RWPE2 (cell line): ENCODE measurements around the gene ITGAV.

Experiments used
- ATAC-seq: fragments of 200-7000 bp; cut with Tn5 transposase; 3 replicates; pipeline ENCODE4 v1.9.1; 2021; ENCODE audit warnings: low read depth
- DNase-seq: peaks from one replicate; pipeline ENCODE4 v3.0.0-alpha.2; 2020; ENCODE audit warnings: low spot score
- H3K27ac ChIP-seq: fragments of 450-650 bp; 2 replicates; pipeline ENCODE4 v1.5.1; 2017; ENCODE audit warnings: mild to moderate bottlenecking; ENCODE audit not compliant: poor library complexity, severe bottlenecking
- H3K27me3 ChIP-seq: fragments of 250-450 bp; sonication (Bioruptor Pico); 2 replicates; pipeline ENCODE4 v1.5.1; 2021; ENCODE audit warnings: mild to moderate bottlenecking, moderate library complexity; ENCODE audit not compliant: insufficient read depth, poor library complexity, severe bottlenecking
- H3K36me3 ChIP-seq: fragments of 250-450 bp; sonication (Bioruptor Pico); 2 replicates; pipeline ENCODE4 v1.5.1; 2020; ENCODE audit warnings: low read depth, mild to moderate bottlenecking, moderate library complexity
- H3K4me1 ChIP-seq: fragments of 250-450 bp; sonication (Bioruptor Pico); 2 replicates; pipeline ENCODE4 v1.5.1; 2021; ENCODE audit warnings: mild to moderate bottlenecking, moderate library complexity; ENCODE audit not compliant: insufficient read depth, poor library complexity, severe bottlenecking
- H3K4me3 ChIP-seq: fragments of 250-450 bp; sonication (Bioruptor Pico); 2 replicates; pipeline ENCODE4 v1.5.1; 2021; ENCODE audit warnings: mild to moderate bottlenecking, moderate library complexity; ENCODE audit not compliant: severe bottlenecking
- H3K9me3 ChIP-seq: fragments of 250-450 bp; sonication (Bioruptor Pico); 2 replicates; pipeline ENCODE4 v1.5.1; 2021; ENCODE audit warnings: mild to moderate bottlenecking, moderate library complexity; ENCODE audit not compliant: severe bottlenecking
- TF ChIP-seq, protein P1 (sequence below): fragments of 450-650 bp; IDR thresholded peaks from one replicate; pipeline ENCODE4 v1.5.1; 2017; ENCODE audit warnings: mild to moderate bottlenecking, moderate library complexity; ENCODE audit not compliant: poor library complexity, severe bottlenecking

Gene ITGAV

DNA sequence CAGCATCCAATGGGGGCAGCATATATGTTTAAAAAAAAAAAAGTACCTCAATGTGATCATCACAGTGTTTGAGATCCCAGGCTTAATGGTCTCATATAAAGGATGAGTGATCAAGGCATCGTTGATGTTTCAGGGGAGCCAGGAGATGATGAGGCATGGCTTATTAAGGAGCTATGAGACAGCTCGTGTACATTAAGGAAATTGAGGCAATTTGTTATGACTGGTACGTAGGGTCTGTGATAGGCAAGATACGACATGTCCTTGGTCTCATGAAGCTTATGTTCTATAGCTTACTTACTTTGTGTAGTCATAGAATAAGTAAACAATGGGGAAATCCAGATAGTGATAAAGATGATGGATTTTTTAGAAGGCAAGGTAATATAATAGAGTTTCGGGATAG, 54.9 kb downstream of the ITGAV start:
- Histone ChIP-seq H3K9me3 (no peaks in the 10 kb centered on the region), H3K4me1 (no peaks in the 10 kb centered on the region), H3K4me3 (no peak overlapping the region), H3K27ac (no peak overlapping the region), H3K27me3 (no peaks in the 10 kb centered on the region), H3K36me3 (peaks cover 37% of the 10 kb centered on the region)
- TF ChIP-seq, protein P1, sequence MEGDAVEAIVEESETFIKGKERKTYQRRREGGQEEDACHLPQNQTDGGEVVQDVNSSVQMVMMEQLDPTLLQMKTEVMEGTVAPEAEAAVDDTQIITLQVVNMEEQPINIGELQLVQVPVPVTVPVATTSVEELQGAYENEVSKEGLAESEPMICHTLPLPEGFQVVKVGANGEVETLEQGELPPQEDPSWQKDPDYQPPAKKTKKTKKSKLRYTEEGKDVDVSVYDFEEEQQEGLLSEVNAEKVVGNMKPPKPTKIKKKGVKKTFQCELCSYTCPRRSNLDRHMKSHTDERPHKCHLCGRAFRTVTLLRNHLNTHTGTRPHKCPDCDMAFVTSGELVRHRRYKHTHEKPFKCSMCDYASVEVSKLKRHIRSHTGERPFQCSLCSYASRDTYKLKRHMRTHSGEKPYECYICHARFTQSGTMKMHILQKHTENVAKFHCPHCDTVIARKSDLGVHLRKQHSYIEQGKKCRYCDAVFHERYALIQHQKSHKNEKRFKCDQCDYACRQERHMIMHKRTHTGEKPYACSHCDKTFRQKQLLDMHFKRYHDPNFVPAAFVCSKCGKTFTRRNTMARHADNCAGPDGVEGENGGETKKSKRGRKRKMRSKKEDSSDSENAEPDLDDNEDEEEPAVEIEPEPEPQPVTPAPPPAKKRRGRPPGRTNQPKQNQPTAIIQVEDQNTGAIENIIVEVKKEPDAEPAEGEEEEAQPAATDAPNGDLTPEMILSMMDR = no peak
- ATAC-seq (no peak), DNase-seq (no peak)

- H3K27ac ChIP-seq = no peak overlapping the region
- peaks cover 41% of the 10 kb centered on the region for H3K36me3 ChIP-seq
- no peak for ATAC-seq
- H3K4me1 ChIP-seq = no peaks in the 10 kb centered on the region
- DNase-seq = no peak
- H3K4me3 ChIP-seq = no peak overlapping the region
- TF ChIP-seq, protein P1 = no peak
- no peaks in the 10 kb centered on the region for H3K9me3 ChIP-seq
- H3K27me3 ChIP-seq = no peaks in the 10 kb centered on the region
Measured at GRCh38 chr2:186645999-186646398, 56.1 kb downstream of the ITGAV start.

DNA sequence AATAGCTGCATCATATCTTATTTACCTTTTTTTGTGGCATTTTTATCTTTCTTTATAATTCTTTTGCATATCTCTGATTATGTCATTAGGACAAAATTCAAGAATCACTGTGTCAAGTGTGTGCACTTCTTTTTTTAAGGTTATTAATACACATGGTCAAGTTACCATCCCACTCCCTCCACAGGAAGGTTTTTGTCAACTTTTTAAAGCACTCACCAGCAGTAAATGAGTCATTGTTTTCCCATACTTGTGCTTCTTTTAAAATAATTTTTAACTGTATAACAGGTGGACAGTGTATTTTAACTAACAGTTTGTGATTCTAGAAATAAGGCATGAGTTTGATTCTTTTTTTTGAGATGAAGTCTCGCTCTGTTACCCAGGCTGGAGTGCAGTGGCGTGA, 58.3 kb downstream of the ITGAV start:
- H3K4me3 ChIP-seq = no peak overlapping the region
- ATAC-seq = no peak
- no peak for DNase-seq
- peaks cover 42% of the 10 kb centered on the region for H3K36me3 ChIP-seq
- no peaks in the 10 kb centered on the region for H3K4me1 ChIP-seq
- H3K9me3 ChIP-seq = no peaks in the 10 kb centered on the region
- H3K27ac ChIP-seq = no peak overlapping the region
- no peaks in the 10 kb centered on the region for H3K27me3 ChIP-seq
- TF ChIP-seq, protein P1 = no peak

DNA sequence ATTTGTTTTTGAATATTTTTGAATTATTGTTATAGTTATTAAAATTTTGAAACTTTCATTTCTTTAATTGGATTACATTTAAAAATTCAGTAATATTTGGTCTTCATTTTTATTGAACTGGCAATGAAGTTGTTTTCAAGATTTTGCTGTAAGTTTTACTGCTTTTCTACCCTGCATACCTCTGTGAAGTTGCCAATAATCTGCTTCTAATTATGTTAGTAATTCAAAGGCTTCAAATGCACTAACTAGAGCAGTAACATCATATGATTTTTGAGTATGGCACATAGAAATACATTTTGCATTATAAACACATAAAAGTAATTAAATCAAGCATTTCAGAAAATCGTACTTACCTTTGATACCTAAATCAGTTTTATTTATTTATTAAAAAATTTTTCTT, 63.7 kb downstream of the ITGAV start:
- TF ChIP-seq, protein P1 = no peak
- Histone ChIP-seq H3K27me3 (no peaks in the 10 kb centered on the region), H3K4me3 (no peak overlapping the region), H3K9me3 (no peaks in the 10 kb centered on the region), H3K36me3 (peaks cover 66% of the 10 kb centered on the region), H3K27ac (no peak overlapping the region), H3K4me1 (no peaks in the 10 kb centered on the region)
- ATAC-seq (no peak), DNase-seq (no peak)

- DNase-seq (no peak), ATAC-seq (no peak)
- Histone ChIP-seq H3K4me1 (no peaks in the 10 kb centered on the region), H3K36me3 (peaks cover 57% of the 10 kb centered on the region), H3K27ac (no peak overlapping the region), H3K27me3 (no peaks in the 10 kb centered on the region), H3K9me3 (no peaks in the 10 kb centered on the region), H3K4me3 (no peak overlapping the region)
- TF ChIP-seq, protein P1 = no peak
Measured at GRCh38 chr2:186659383-186659782, 69.5 kb downstream of the ITGAV start.
